ENCODE measurements around the gene JAKMIP2. TPM values are rescaled to one million over a fixed set of nuclear protein-coding genes. Genes with fewer than 3 reads are reported as not detected.

The JAKMIP2 gene
- total and polyA plus RNA-seq, 9 donors = 0.10 to 7.0 (median 0.24) TPM

- no peak overlapping the region for H3K27ac ChIP-seq
These were observed 85.1 kb downstream of the JAKMIP2 start for GRCh38 chr5:147697380-147697779.

GRCh38 chr5:147694772-147695171 lies 87.8 kb downstream of the JAKMIP2 start:
- Histone ChIP-seq H3K27me3 (no peaks in the 10 kb centered on the region), H3K4me3 (no peak overlapping the region), H3K9me3 (no peaks in the 10 kb centered on the region), H3K27ac (no peak overlapping the region), H3K4me1 (ENCODE audit: insufficient read depth) (peaks cover 9% of the 10 kb centered on the region), H3K36me3 (no peaks in the 10 kb centered on the region)
- 77 to 81% (median 77%) methylated on average over 2 of the region's 2 CpGs for WGBS, 3 donors
- no peak for DNase-seq
- no peak for TF ChIP-seq EP300 (IDR thresholded peaks at IDR 0.05)
- TF ChIP-seq POLR2A (IDR thresholded peaks at IDR 0.05) = no peak
- TF ChIP-seq CTCF (IDR thresholded peaks at IDR 0.05) = no peak
- intact Hi-C loops (cut with DNase I) = no loop called here

More at GRCh38 chr5:147697380-147697779, 85.1 kb downstream of the JAKMIP2 start:
- no peak for TF ChIP-seq POLR2A (IDR thresholded peaks at IDR 0.05)
- no peak for TF ChIP-seq CTCF (IDR thresholded peaks at IDR 0.05)
- no peak overlapping the region for H3K4me3 ChIP-seq
- no peaks in the 10 kb centered on the region for H3K4me1 ChIP-seq (ENCODE audit: insufficient read depth)
- no peaks in the 10 kb centered on the region for H3K36me3 ChIP-seq
- H3K27me3 ChIP-seq = no peaks in the 10 kb centered on the region
- DNase-seq = no peak
- intact Hi-C loops (cut with DNase I) = no loop called here
- no peaks in the 10 kb centered on the region for H3K9me3 ChIP-seq

- intact Hi-C loops (cut with DNase I) = no loop called here
- H3K9me3 ChIP-seq = no peaks in the 10 kb centered on the region
- 93 to 97% (median 96%) methylated on average over 1 of the region's 1 CpG for WGBS, 3 donors
- H3K4me1 ChIP-seq (ENCODE audit: insufficient read depth) = peaks cover 13% of the 10 kb centered on the region
- no peaks in the 10 kb centered on the region for H3K36me3 ChIP-seq
- H3K27ac ChIP-seq = no peak overlapping the region
- H3K27me3 ChIP-seq = no peaks in the 10 kb centered on the region
- no peak for DNase-seq
- no peak for TF ChIP-seq POLR2A (IDR thresholded peaks at IDR 0.05)
- no peak for TF ChIP-seq CTCF (IDR thresholded peaks at IDR 0.05)
- TF ChIP-seq EP300 (IDR thresholded peaks at IDR 0.05) = no peak
- no peak overlapping the region for H3K4me3 ChIP-seq
These were observed 89.3 kb downstream of the JAKMIP2 start for GRCh38 chr5:147693233-147693632.

- no peaks in the 10 kb centered on the region for H3K9me3 ChIP-seq
- peaks cover 13% of the 10 kb centered on the region for H3K4me1 ChIP-seq (ENCODE audit: insufficient read depth)
- intact Hi-C loops (cut with DNase I) = no loop called here
- 1 to 8% (median 7%) methylated on average over 3 of the region's 3 CpGs for WGBS, 3 donors
- H3K27ac ChIP-seq = no peak overlapping the region
- no peaks in the 10 kb centered on the region for H3K36me3 ChIP-seq
- H3K4me3 ChIP-seq = no peak overlapping the region
- no peak for TF ChIP-seq EP300 (IDR thresholded peaks at IDR 0.05)
- TF ChIP-seq CTCF (IDR thresholded peaks at IDR 0.05) = no peak
- TF ChIP-seq POLR2A (IDR thresholded peaks at IDR 0.05) = no peak
- DNase-seq = peak in 3 of 5 donors; percentile 24 to 49 (median 40)
- no peaks in the 10 kb centered on the region for H3K27me3 ChIP-seq
These were observed 91.4 kb downstream of the JAKMIP2 start for GRCh38 chr5:147691130-147691529.

DNA sequence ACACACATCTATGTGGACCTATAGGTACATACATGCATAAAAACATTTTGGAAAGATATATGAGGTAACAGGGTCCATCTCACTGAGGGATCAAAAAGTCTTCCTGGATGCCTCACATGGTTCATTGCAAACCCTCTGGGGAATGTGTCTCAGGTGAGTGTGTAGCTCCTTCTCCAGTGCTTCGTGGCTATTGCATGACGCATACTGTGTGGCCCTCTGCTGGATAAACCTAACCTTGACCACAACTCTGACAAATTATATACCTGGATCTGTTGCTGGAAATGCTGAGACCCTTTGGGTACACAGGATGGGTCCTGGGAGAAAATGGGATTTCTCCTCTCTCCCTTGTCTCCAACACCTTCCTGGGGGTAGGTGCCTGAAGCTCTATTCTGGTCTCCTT lies 91.9 kb downstream of the JAKMIP2 start:
- DNase-seq = no peak
- Histone ChIP-seq H3K27me3 (no peaks in the 10 kb centered on the region), H3K9me3 (no peaks in the 10 kb centered on the region), H3K4me1 (ENCODE audit: insufficient read depth) (peaks cover 13% of the 10 kb centered on the region), H3K4me3 (no peak overlapping the region), H3K36me3 (no peaks in the 10 kb centered on the region), H3K27ac (no peak overlapping the region)
- WGBS, 3 donors = 82 to 93% (median 83%) methylated on average over 2 of the region's 2 CpGs
- intact Hi-C loops (cut with DNase I) = no loop called here
- TF ChIP-seq POLR2A (IDR thresholded peaks at IDR 0.05) = no peak
- no peak for TF ChIP-seq CTCF (IDR thresholded peaks at IDR 0.05)
- no peak for TF ChIP-seq EP300 (IDR thresholded peaks at IDR 0.05)

Data from ovary (tissue), 9 donors.